GM10266 (cell line): ENCODE data around the gene GPR137.

Experiments
- DNase-seq: peaks from one replicate; pipeline ENCODE4 v3.0.0; 2012; ENCODE audit errors: extremely low spot score
- CTCF ChIP-seq: IDR thresholded peaks from 2 replicates; pipeline ENCODE4 v1.5.1; 2012; ENCODE audit warnings: mild to moderate bottlenecking, low read depth; ENCODE audit not compliant: control insufficient read depth, insufficient read depth; ENCODE audit errors: missing control alignments

The GPR137 gene

GRCh38 chr11:64316672-64317324 is 31.1 kb downstream of the GPR137 start:
- no peak for TF ChIP-seq CTCF
- DNase-seq = no peak

- peak; percentile 96 for DNase-seq
- TF ChIP-seq CTCF = no peak
These were observed 31.8 kb downstream of the GPR137 start, which contains the start of gene TRMT112 for GRCh38 chr11:64317325-64317960. TSS of gene TRMT112 (minus strand) at chr11:64317559. CDS start at chr11:64317526, 33 bp downstream.

GRCh38 chr11:64317961-64318765 is 32.5 kb downstream of the GPR137 start, which contains the start of gene PRDX5:
TSS of gene PRDX5 (plus strand) at chr11:64318121. CDS start at chr11:64318216, 95 bp downstream.
- DNase-seq = peak; percentile 96
- TF ChIP-seq CTCF = peak; percentile 75

GRCh38 chr11:64318766-64319761 is 33.4 kb downstream of the GPR137 start:
- no peak for DNase-seq

GRCh38 chr11:64320556-64320955 is 34.9 kb downstream of the GPR137 start:
- TF ChIP-seq CTCF = no peak
- no peak for DNase-seq

More at GRCh38 chr11:64318766-64319761, 33.4 kb downstream of the GPR137 start:
- TF ChIP-seq CTCF = no peak

- DNase-seq = no peak
- no peak for TF ChIP-seq CTCF
These were observed 35.4 kb downstream of the GPR137 start for GRCh38 chr11:64321026-64321425.
